A549 (cell line): ENCODE data around the gene ACSBG1. TPM values are rescaled to one million over a fixed set of nuclear protein-coding genes. Genes with fewer than 3 reads are reported as not detected.

Source experiments
- ATAC-seq, 2 experiments: fragments of 200-7000 bp in 1 of 2; fragments of >200 bp in 1 of 2; cut with Nextera tagmentation in 1 of 2; cut with Tn5 transposase in 1 of 2; 3 replicates each; pipeline versions ENCODE4 v1.8.0 to v1.9.1; 2018 to 2020; ENCODE audit warnings: mild to moderate bottlenecking in 1 of 2, moderate library complexity in 1 of 2
- CTCF ChIA-PET: fragments of 300-600 bp; sonication (Branson Sonifier 250); formaldehyde crosslinking; extraction: SDS; loops from one replicate; lab custom pipeline; 2021; ENCODE audit warnings: antibody characterized with exemption, inconsistent platforms; lab: Yijun Ruan, JAX
- POLR2A ChIA-PET: fragments of 350-600 bp; formaldehyde crosslinking; extraction: SDS; loops from one replicate; lab custom pipeline; 2021; ENCODE audit warnings: antibody characterized with exemption, inconsistent platforms; lab: Yijun Ruan, JAX
- DNase-seq, 2 experiments: peaks; one replicate each; pipeline versions ENCODE4 v3.0.0 to v3.0.0-alpha.2; 2011 to 2016; ENCODE audit warnings: low read depth in 1 of 2, low spot score in 1 of 2
- FAIRE-seq: peaks from 2 replicates; lab custom pipeline; 2011; peaks lifted over from hg19 to GRCh38; lab: Jason Lieb, UNC
- H3K27ac ChIP-seq, 2 experiments: fragments of >200 bp; sonication (Bioruptor Twin); formaldehyde crosslinking; 3 replicates each; pipeline ENCODE4 v1.5.1; 2016 to 2017
- H3K4me1 ChIP-seq: fragments of >200 bp; sonication (Bioruptor Twin); formaldehyde crosslinking; 3 replicates; pipeline ENCODE4 v1.6.1; 2016
- H3K4me2 ChIP-seq: fragments of >200 bp; sonication (Bioruptor Twin); formaldehyde crosslinking; 3 replicates; pipeline ENCODE4 v1.6.1; 2016
- H3K4me3 ChIP-seq: fragments of >200 bp; sonication (Bioruptor Twin); formaldehyde crosslinking; 3 replicates; pipeline ENCODE4 v1.5.1; 2016
- H3K9me3 ChIP-seq: fragments of >200 bp; sonication (Bioruptor Twin); formaldehyde crosslinking; 3 replicates; pipeline ENCODE4 v1.6.1; 2016
- EHF ChIP-seq: fragments of 250-450 bp; sonication (Bioruptor Pico); IDR thresholded peaks from 2 replicates; pipeline ENCODE4 v1.5.0; 2020; ENCODE audit warnings: mild to moderate bottlenecking
- EHMT2 ChIP-seq: fragments of 200-600 bp; sonication (generic); IDR thresholded peaks from 2 replicates; pipeline ENCODE4 v1.6.1; 2016; ENCODE audit warnings: antibody characterized with exemption, low read depth, mild to moderate bottlenecking, moderate library complexity
- ESRRA ChIP-seq: fragments of 150-350 bp; IDR thresholded peaks from 2 replicates; pipeline ENCODE4 v1.6.1; 2014; ENCODE audit warnings: mild to moderate bottlenecking, low read length, borderline replicate concordance
- FOSB ChIP-seq: fragments of 250-450 bp; sonication (Bioruptor Pico); IDR thresholded peaks from 2 replicates; pipeline ENCODE4 v1.5.0; 2020; ENCODE audit warnings: mild to moderate bottlenecking, moderate library complexity
- GATA3 ChIP-seq: IDR thresholded peaks from 2 replicates; pipeline ENCODE4 v1.6.1; 2012; ENCODE audit warnings: borderline replicate concordance
- HOXA7 ChIP-seq: fragments of 250-450 bp; sonication (Bioruptor Pico); IDR thresholded peaks from 2 replicates; pipeline ENCODE4 v1.5.0; 2020; ENCODE audit warnings: mild to moderate bottlenecking, moderate library complexity
- HOXB13 ChIP-seq: fragments of 250-450 bp; sonication (Bioruptor Pico); IDR thresholded peaks from 2 replicates; pipeline ENCODE4 v1.5.0; 2020; ENCODE audit warnings: low read depth, mild to moderate bottlenecking, moderate library complexity
- JUN ChIP-seq, 2 experiments: fragments of >200 bp; sonication (Bioruptor Twin); formaldehyde crosslinking; IDR thresholded peaks; 2 replicates in 1 of 2; 3 replicates in 1 of 2; pipeline ENCODE4 v1.6.1; 2016 to 2017
- JUNB ChIP-seq: fragments of >200 bp; sonication (Bioruptor Twin); formaldehyde crosslinking; IDR thresholded peaks from 2 replicates; pipeline ENCODE4 v1.6.1; 2016
- KDM1A ChIP-seq: fragments of 200-600 bp; sonication (generic); IDR thresholded peaks from 2 replicates; pipeline ENCODE4 v1.6.1; 2016; ENCODE audit warnings: low read depth, mild to moderate bottlenecking
- KDM5A ChIP-seq: fragments of 200-600 bp; sonication (generic); IDR thresholded peaks from 2 replicates; pipeline ENCODE4 v1.6.1; 2016; ENCODE audit warnings: antibody characterized with exemption, mild to moderate bottlenecking
- MAFK ChIP-seq: fragments of 450-650 bp; IDR thresholded peaks from 2 replicates; pipeline ENCODE4 v1.6.1; 2014; ENCODE audit not compliant: partially characterized antibody
- MAZ ChIP-seq: fragments of 150-350 bp; IDR thresholded peaks from 2 replicates; pipeline ENCODE4 v1.6.1; 2014; ENCODE audit warnings: antibody characterized with exemption, low read depth, low read length, borderline replicate concordance
- NFE2L2 ChIP-seq: fragments of 150-350 bp; conservative IDR thresholded peaks from 2 replicates; pipeline ENCODE4 v1.6.1; 2014; ENCODE audit warnings: low read length
- PHF8 ChIP-seq: fragments of 200-600 bp; sonication (generic); IDR thresholded peaks from 2 replicates; pipeline ENCODE4 v1.6.1; 2016; ENCODE audit warnings: low read depth, mild to moderate bottlenecking, antibody characterized with exemption, moderate library complexity, borderline replicate concordance
- POLR2A ChIP-seq: IDR thresholded peaks from 2 replicates; pipeline ENCODE4 v1.6.1; 2012; ENCODE audit warnings: mild to moderate bottlenecking, low read length
- POLR2AphosphoS2 ChIP-seq: conservative IDR thresholded peaks from 2 replicates; pipeline ENCODE4 v1.6.1; 2012; ENCODE audit warnings: low read length, improper control_type of control experiment, inconsistent platforms
- RFX5 ChIP-seq: fragments of 450-650 bp; IDR thresholded peaks from 2 replicates; pipeline ENCODE4 v1.7.1; 2014; ENCODE audit warnings: antibody characterized with exemption, mild to moderate bottlenecking, moderate library complexity
- SMC3 ChIP-seq: fragments of >200 bp; sonication (Bioruptor Twin); formaldehyde crosslinking; IDR thresholded peaks from 3 replicates; pipeline ENCODE4 v1.6.1; 2018; ENCODE audit warnings: inconsistent platforms
- SREBF2 ChIP-seq: fragments of 450-650 bp; IDR thresholded peaks from 2 replicates; pipeline ENCODE4 v1.6.1; 2014; ENCODE audit warnings: mild to moderate bottlenecking, moderate library complexity
- TFCP2L1 ChIP-seq: fragments of 250-450 bp; sonication (Bioruptor Pico); IDR thresholded peaks from 2 replicates; pipeline ENCODE4 v1.5.0; 2021; ENCODE audit warnings: mild to moderate bottlenecking
- ZC3H11A ChIP-seq: fragments of 450-650 bp; IDR thresholded peaks from 2 replicates; pipeline ENCODE4 v1.6.1; 2014; ENCODE audit warnings: antibody characterized with exemption, mild to moderate bottlenecking
- ZFP36 ChIP-seq: fragments of 450-650 bp; IDR thresholded peaks from 2 replicates; pipeline ENCODE4 v1.6.1; 2014; ENCODE audit warnings: borderline replicate concordance; ENCODE audit not compliant: partially characterized antibody
- ZSCAN20 ChIP-seq: fragments of 250-450 bp; sonication (Bioruptor Pico); IDR thresholded peaks from 2 replicates; pipeline ENCODE4 v1.8.0; 2022; ENCODE audit warnings: mild to moderate bottlenecking, moderate library complexity
- WGBS: methylation state at CpG from one replicate; pipeline ENCODE4 v1.1.6; 2017; ENCODE audit errors: missing lambda C conversion rate; 5-methylcytosine and 5-hydroxymethylcytosine counted together
- polyA plus RNA-seq, 4 experiments: library from polyadenylated mRNA; depleted of rRNA in 3 of 4; stranded (reverse); fragments of >200 nt; fragmentation: RNase III in 1 of 4; extraction: RNeasy Plus Mini Kit Qiagen cat#74134 plus additional on column Dnase treatment in 1 of 4; gene quantifications; 2 replicates in 3 of 4; 3 replicates in 1 of 4; pipeline ENCODE4 v1.2.3, GENCODE V29; 2011 to 2017
- TF ChIP-seq, protein P1 (sequence below): fragments of 250-450 bp; sonication (Bioruptor Pico); IDR thresholded peaks from 2 replicates; pipeline ENCODE4 v1.5.0; 2020; ENCODE audit warnings: low read depth, mild to moderate bottlenecking, moderate library complexity
- TF ChIP-seq, protein P2 (sequence below): fragments of 450-650 bp; IDR thresholded peaks from 2 replicates; pipeline ENCODE4 v1.6.1; 2014; ENCODE audit warnings: antibody characterized with exemption

The ACSBG1 gene
- polyA plus RNA-seq, 2 of the 4 experiments (the other 2 are of a cell fraction), result 0.15 to 0.21 TPM

DNA sequence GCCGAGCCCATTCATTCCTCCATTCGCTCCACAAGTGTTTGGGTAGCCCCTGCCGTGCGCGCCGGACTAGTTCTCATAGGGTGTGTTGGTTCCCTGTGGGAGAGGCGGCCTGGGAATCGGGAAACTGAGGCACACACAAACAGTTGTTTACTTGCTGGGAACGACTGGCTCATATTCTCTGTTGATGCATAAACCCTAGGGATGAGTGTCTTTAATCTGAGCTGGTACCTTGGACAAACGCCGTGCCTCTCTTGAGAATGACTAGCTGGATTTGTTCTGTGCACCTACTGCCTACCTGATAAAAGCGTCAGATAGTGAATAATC lies 30.7 kb upstream of the ACSBG1 start (continued):
- TF ChIP-seq SMC3 (no peak), HOXB13 (CRISPR knock-in tag) (no peak), SREBF2 (no peak), NFE2L2 (no peak), POLR2A (no peak), MAFK (no peak), ESRRA (no peak)
- TF ChIP-seq, protein P1, sequence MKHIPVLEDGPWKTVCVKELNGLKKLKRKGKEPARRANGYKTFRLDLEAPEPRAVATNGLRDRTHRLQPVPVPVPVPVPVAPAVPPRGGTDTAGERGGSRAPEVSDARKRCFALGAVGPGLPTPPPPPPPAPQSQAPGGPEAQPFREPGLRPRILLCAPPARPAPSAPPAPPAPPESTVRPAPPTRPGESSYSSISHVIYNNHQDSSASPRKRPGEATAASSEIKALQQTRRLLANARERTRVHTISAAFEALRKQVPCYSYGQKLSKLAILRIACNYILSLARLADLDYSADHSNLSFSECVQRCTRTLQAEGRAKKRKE (CRISPR knock-in tag), result no peak

DNA sequence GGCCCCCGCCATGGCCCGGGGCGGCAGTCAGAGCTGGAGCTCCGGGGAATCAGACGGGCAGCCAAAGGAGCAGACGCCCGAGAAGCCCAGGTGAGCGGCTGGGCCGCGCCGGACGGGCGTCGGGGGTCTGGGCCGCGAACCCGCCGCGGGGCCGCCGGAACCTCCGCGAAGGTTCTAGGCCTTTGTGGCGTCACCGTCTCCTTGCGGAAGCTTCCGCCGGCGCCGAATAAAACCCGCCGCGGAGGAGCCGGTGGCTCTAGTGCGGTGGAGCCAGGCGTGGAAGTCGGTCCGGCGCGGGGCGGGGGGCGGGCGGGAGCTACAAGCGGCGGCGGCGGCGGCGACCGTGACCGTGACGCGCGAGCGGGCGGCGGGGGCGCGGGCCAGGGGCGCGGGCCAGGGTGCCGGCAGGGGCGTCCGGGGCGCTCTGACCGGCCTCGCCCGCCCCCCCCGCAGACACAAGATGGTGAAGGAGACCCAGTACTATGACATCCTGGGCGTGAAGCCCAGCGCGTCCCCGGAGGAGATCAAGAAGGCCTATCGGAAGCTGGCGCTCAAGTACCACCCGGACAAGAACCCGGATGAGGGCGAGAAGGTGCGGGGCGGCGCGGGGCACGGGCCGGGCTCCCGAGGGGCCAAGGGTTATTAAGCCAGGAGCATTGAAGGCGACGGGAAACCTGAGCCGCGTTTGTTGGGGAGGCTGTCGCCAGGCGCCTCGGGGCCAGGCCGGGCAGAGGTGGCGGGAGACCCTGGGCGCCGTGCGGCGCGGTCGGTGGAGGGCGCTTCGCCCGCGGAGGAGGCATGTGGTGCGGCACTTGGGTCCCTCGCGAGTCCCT lies 30.2 kb upstream of the ACSBG1 start, which contains the start of gene DNAJA4:
TSS of gene DNAJA4 (plus strand) at position 259 of the 833 bp plus-strand sequence. CDS start at position 461, 202 bp downstream.
- H3K9me3 ChIP-seq, result no peaks in the 10 kb centered on the region
- TF ChIP-seq KDM1A (no peak), GATA3 (no peak), ZSCAN20 (CRISPR knock-in tag) (no peak), JUNB (no peak), FOSB (no peak), EHMT2 (no peak), MAZ (no peak), KDM5A (no peak), POLR2AphosphoS2 (no peak), TFCP2L1 (CRISPR knock-in tag) (no peak), HOXA7 (CRISPR knock-in tag) (no peak), POLR2A (no peak), JUN (IDR thresholded peaks at IDR 0.05) (no peak), ZC3H11A (no peak), EHF (CRISPR knock-in tag) (no peak), RFX5 (no peak), PHF8 (no peak), ZFP36 (no peak)
- TF ChIP-seq, protein P2, sequence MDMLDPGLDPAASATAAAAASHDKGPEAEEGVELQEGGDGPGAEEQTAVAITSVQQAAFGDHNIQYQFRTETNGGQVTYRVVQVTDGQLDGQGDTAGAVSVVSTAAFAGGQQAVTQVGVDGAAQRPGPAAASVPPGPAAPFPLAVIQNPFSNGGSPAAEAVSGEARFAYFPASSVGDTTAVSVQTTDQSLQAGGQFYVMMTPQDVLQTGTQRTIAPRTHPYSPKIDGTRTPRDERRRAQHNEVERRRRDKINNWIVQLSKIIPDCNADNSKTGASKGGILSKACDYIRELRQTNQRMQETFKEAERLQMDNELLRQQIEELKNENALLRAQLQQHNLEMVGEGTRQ, result no peak
- TF ChIP-seq, protein P1 (CRISPR knock-in tag), result no peak
- no peak for ATAC-seq
- FAIRE-seq, result no peak
- H3K4me2 ChIP-seq, result no peak within 1 kb of the TSS
- POLR2A ChIA-PET, result no interaction called here
- DNase-seq, result no peak
- 71% methylated on average over 80 of the region's 107 CpGs for WGBS
- no peak within 1 kb of the TSS for H3K4me3 ChIP-seq
- H3K27ac ChIP-seq, result no peak within 1 kb of the TSS
- H3K4me1 ChIP-seq, result no peaks in the 10 kb centered on the region
- CTCF ChIA-PET, result interaction anchor here (0.7 to 2.5 kb wide), 5 partner anchors 23 to 305 kb away, joined by 3 to 8 read pairs (median 3); no protein-coding TSS in a partner anchor
